ENCODE results near the gene MTOR. TPM values are rescaled to one million over a fixed set of nuclear protein-coding genes. Genes with fewer than 3 reads are reported as not detected.

The MTOR gene
- total and polyA plus RNA-seq, 2 donors (not counting 3 experiments of a cell fraction or from before 2014, with no cell fraction given) = 33.5 to 50.4 TPM

DNA sequence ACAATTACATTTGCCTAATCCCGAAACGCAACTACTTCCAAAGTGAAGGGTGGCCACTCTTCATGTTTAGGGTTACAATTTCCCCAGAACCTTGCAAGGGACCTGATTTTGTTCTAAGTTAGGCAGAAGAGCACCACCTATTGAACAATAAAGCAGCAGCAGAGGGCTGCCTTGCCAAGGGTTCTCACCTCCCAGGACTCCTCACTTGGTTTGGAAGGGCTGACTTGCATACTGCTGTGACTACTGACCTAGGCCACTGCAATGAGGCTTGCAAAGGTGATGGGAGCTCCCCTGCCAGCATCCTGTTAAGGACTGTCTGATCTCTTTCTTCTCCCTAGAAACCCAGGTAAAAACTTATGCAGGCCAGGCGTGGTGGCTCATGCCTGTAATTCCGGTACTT is 14.2 kb downstream of the MTOR start:
- BruUV-seq (replicated peaks) = no TSS peak
- Histone ChIP-seq H3K4me3 (replicated peaks in 1 of 3; ENCODE audit: insufficient read depth in 1 of 3, low read depth in 1 of 3, low read length in 3 of 3) (no peak overlapping the region), H2AFZ (ENCODE audit: low read depth, low read length) (no peak overlapping the region), H3K4me2 (ENCODE audit: insufficient read depth, low read length) (no peak overlapping the region), H3K9ac (replicated peaks; ENCODE audit: extremely low read depth, insufficient read depth, low read length) (no peak overlapping the region), H3K9me1 (replicated peaks; ENCODE audit: control insufficient read depth, extremely low read depth, insufficient read depth, low read length) (no peaks in the 10 kb centered on the region), H3K4me1 (ENCODE audit: control insufficient read depth, extremely low read depth, insufficient read depth, low read length) (no peaks in the 10 kb centered on the region), H4K20me1 (replicated peaks; ENCODE audit: control insufficient read depth, extremely low read depth, insufficient read depth, low read length) (no peaks in the 10 kb centered on the region), H3K36me3 (ENCODE audit: control insufficient read depth in 2 of 2, extremely low read depth in 1 of 2, insufficient read depth in 2 of 2, low read length in 2 of 2) (peaks cover 30 to 33% of the 10 kb centered on the region in 2 experiments), H3K9me3 (replicated peaks; ENCODE audit: control insufficient read depth, insufficient read depth, low read length) (no peaks in the 10 kb centered on the region), H3K27me3 (ENCODE audit: control insufficient read depth in 2 of 2, insufficient read depth in 2 of 2, low read length in 2 of 2) (no peaks in the 10 kb centered on the region), H3K79me2 (ENCODE audit: control insufficient read depth, insufficient read depth, low read length) (no peaks in the 10 kb centered on the region), H3K27ac (ENCODE audit: insufficient read depth, low read depth, low read length) (no peak overlapping the region)
- FAIRE-seq (no peak), DNase-seq (ENCODE audit: low read depth, low spot score) (no peak)
- ChIA-PET CTCF (no interaction called here), POLR2A (no interaction called here)
- dilution Hi-C loops (cut with MboI; ENCODE audit: extremely low pct_ligation_motif_present, low sequenced_read_pairs) = no loop called here
- intact Hi-C loops (cut with micrococcal nuclease) = no loop called here
- TF ChIP-seq MYC (IDR thresholded peaks at IDR 0.05; ENCODE audit: low read depth, low read length) (no peak), CTCF (IDR thresholded peaks at IDR 0.05; ENCODE audit: extremely low read depth in 1 of 2, insufficient read depth in 1 of 2, low read depth in 1 of 2, low read length in 2 of 2) (no peak), GATA2 (IDR thresholded peaks at IDR 0.05; ENCODE audit: insufficient read depth, insufficient read length, low read depth, low read length) (no peak), EZH2 (IDR thresholded peaks at IDR 0.05; ENCODE audit: borderline replicate concordance, low read depth, low read length, severe bottlenecking) (no peak), JUN (IDR thresholded peaks at IDR 0.05; ENCODE audit: borderline replicate concordance, insufficient read depth, insufficient read length, low read depth) (no peak), POLR2A (IDR thresholded peaks at IDR 0.05; ENCODE audit: low read depth, low read length) (no peak), POLR2AphosphoS5 (IDR thresholded peaks at IDR 0.05; ENCODE audit: insufficient read depth, low read depth, low read length) (no peak)
- TF ChIP-seq, protein P1, sequence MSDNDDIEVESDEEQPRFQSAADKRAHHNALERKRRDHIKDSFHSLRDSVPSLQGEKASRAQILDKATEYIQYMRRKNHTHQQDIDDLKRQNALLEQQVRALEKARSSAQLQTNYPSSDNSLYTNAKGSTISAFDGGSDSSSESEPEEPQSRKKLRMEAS (IDR thresholded peaks at IDR 0.05; ENCODE audit: insufficient read depth, insufficient read length) = no peak

Data from endothelial cell of umbilical vein (primary cell).